NCI-H2196 treated with DMSO at 0.1 percent for 48 hours (cell line): Measurements from ENCODE around the gene ZC3H12D.
"Not testable (repeated sequence)": the region's sequence is repeated elsewhere in the genome, so short reads cannot be mapped to it uniquely, and the experiment has no call there.

Experiments used
- DNase-seq: peaks from one replicate; lab custom pipeline; 2025; ENCODE audit not compliant: unreplicated experiment; lab: John Stamatoyannopoulos, UW

ZC3H12D gene

DNA sequence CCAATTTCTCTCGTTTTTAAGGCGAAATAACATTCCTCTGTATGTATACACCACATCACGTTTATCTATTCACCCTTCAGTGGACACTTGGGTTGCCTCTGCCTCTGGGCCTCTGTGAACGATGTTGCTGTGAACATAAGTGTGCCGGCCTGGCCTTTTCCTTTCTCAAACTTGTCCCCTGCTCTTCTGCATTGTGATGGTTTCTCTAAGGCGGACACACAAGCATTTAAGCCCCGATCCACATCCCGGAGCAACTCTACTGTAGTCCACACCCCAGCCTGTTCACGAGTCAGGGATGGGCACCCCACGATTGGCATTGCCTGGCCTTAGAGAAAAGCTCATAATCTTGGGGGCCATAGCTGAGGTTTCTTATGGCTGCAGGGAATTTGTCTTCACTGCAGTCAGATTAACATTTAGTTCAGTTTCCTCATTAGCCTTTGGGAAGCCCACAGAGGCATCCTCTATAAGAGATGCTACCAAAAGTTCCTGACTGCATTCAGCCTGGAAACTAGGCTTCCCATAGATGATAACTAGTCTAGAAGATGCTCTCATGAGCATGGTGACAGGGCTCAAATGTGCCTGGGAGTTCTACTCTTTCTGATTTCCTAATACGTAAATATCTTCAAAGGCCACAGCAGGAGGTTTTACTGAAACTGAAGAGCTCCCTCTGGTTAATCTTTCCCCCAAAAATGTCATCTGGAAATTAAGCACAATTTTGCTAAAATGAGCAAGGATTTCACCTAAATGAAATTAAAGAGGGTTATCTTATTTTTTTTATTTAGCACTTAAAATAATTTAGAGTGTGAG lies 762 bp downstream of the ZC3H12D start:
- no peak for DNase-seq

DNA sequence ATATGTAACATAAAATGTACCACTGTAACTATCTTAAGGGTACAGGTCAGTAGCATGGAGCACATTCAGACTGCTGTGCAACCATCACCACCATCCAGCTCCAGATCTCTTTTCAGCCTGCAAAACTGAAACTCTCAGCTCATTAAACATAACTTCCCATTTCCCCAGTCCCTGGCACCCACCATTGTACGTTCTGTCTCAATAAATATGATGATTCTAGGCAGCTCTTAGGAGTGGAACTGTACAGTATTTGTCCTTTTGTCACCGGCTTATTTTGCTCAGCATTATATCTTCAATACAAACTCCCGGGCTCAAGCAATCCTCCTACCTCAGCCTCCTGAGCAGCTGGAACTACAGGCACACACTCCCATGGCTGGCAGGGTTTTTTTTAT lies 1.5 kb downstream of the ZC3H12D start:
- DNase-seq = no peak

DNA sequence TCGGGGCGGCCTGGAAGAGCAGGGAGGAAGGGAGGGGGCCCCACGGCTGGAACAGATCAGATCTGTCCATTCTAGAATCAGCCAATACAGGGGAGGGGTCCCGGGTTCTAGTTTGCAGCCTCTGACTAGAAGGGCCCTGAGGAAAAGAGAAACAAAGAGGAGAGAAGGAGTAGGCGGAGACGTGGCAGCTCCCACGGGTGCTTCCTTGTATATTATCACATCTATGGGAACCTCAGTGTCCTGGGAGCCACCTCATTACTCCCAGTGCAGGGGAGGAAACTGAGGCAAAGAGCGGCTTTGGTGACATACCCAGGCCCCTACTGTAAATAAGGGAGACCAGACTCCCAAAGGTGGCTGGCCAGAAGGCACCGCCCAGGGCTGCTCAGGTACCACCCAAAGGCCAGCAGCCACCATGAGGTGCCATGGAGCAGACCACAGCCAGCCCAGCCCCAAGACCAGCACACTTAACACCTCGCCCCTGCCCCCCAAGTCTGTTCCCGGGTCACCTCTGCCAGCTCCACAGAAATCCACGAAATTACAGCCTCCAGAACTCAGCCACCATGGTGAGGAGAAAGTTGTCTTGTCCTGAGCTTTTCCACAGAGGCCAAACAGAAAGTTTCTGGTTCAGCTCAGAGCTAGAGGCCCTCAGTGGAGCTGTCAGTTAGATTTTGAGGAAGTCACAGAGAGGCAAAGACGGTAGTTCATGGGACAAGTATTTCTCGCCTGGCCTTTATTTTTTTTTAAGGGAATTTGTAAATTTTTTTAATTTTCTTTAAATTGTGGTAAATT lies 2.1 kb downstream of the ZC3H12D start:
- DNase-seq = no peak

DNA sequence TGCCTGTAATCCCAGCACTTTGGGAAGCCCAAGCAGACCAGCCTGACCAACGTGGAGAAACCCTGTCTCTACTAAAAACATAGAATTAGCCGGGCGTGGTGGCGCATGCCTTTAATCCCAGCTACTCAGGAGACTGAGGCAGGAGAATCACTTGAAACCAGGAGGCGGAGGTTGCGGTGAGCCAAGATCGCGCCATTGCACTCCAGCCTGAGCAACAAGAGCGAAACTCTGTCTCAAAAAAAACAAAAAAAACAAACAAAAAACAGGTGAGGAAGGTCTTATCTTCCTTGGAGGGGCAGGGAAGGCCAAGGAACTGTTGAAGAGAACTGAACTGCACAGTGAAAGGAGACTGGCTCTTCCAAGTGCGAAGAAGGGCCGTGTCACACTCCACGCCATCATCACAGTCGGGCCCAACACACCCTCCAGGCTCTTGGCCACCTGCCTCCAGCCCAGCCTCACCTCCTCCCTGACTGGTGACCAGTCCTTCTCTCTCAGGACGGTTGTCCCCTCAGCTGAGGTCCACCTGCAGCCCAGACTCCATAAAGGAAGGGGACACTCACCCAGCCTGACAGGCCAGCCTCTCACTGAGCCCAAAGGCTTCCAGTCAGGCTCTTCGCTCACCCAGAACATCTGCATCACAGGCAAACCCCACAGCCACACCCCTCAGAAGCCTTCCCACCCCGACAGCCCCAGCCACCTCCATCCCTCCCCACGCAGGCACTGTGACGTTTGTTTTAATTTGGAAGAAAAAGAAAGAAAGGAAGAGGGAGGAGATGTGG lies 4.1 kb downstream of the ZC3H12D start:
- no peak for DNase-seq

DNA sequence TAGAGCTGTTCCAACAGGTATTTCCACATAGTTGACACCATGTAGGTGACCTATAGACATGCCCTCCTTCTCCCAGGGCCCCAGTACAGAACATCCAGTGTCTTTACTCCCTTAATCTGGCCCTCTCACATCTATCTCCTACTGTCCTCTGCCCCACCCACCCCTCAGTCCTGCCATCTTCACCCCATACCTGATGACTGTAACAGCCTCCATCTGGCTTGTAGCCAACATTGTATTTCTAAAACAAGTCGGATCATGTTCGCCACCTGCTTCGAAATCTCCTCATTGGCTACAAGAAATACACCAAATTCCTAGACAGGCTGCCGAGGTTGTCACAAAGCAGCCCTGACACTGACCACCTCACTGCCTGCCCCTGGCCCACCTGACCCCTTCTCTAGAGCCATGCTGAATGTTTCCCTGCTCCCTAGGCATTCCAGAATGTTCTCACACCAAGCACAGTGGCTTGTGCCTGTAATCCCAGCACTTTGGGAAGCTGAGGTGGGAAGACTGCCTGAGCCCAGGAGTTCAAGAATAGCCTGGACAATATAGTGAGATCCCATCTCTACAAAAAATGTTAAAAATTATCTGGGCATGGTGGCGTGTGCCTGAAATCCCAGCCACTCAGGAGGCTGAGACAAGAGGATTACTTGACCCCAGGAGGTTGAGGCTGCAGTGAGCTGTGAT lies 6.0 kb downstream of the ZC3H12D start:
- DNase-seq = no peak

DNA sequence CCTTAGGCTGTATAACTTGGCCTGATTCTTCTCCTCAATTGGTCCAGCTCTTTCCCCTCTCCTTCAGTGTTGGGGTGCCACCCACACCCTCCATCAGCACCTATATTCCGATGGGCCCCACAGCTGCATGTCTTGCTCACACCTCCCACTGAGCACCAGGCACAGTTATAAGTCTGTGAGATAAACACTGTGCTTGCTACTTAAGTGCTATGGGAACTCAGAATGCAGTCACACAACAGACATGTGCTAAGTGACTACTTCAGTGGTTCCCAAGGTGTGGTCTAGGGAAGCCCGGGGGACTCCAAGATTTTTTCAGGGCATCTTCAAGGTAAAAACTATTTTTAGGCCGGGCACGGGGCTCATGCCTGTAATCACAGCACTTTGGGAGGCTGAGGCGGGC lies 7.3 kb downstream of the ZC3H12D start:
- no peak for DNase-seq

DNA sequence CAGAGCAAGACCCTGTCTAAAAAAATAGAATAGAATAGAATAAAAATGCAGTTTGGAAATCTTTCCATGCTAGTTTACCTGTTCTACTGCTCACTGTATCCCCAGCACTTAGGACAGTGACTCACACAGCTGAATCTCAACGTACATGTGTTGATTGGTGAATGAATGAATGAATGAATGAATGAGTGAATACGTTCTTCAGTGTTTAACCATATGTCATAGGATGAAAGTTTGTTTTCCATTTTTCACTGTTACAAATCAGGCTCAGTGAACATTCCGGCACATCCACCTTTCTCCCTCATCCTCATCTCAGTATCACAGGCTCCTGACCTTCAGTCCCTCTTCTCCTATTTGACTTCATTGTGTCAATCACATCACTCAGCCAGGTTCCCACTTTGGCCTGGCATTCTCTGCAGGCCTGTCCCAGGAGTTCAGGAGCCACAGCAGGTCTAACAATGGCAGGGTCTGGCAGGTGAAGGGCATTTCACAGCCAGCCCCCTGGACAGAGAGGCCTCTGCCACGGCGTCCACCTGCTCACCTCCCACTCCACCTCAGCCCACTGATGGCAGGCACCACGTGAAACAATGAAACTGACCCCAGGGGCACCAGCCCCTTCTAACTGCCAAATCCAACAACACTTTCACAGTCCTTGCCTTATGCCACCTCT lies 7.9 kb downstream of the ZC3H12D start:
- DNase-seq = no peak

DNA sequence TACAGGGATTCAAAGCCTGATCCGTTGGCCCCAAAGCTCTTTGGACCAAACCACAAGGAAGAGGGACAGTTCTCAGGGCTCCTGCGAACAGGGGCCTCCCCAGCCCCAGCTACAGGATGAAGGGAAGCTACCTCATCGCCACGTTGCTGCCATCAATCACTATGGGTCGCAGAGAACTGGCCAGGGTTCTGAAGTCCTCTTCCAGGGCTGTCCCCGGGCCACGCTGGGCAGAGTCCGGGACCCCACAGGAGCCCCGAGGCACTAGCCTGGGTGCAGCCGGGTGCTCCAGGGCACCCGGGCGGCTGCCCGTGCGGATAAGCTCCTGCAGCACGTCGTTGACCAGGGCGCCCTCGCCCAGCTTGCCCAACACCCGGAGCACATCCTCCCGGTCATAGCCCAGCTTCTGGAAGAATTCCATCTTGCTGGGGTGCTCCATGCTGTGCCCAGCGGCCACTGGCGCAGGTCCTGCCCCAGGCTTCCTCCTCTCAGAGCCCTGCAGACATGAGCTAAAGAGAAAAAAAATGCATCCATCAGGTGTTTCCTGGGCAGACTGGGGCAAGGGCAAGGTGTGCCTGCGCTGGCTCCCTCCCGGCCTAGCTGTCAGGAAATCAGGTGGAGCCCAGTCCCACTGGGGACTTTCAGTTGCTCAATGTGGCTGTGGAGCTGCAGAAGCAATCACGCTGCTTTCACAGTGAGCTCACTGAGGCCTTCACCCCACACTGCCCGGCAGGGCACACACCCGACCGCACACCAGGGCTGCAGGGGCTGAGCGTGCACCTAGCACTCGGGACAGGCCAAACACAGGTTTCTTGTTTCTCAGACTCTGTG lies 10.5 kb downstream of the ZC3H12D start:
- DNase-seq = no peak

DNA sequence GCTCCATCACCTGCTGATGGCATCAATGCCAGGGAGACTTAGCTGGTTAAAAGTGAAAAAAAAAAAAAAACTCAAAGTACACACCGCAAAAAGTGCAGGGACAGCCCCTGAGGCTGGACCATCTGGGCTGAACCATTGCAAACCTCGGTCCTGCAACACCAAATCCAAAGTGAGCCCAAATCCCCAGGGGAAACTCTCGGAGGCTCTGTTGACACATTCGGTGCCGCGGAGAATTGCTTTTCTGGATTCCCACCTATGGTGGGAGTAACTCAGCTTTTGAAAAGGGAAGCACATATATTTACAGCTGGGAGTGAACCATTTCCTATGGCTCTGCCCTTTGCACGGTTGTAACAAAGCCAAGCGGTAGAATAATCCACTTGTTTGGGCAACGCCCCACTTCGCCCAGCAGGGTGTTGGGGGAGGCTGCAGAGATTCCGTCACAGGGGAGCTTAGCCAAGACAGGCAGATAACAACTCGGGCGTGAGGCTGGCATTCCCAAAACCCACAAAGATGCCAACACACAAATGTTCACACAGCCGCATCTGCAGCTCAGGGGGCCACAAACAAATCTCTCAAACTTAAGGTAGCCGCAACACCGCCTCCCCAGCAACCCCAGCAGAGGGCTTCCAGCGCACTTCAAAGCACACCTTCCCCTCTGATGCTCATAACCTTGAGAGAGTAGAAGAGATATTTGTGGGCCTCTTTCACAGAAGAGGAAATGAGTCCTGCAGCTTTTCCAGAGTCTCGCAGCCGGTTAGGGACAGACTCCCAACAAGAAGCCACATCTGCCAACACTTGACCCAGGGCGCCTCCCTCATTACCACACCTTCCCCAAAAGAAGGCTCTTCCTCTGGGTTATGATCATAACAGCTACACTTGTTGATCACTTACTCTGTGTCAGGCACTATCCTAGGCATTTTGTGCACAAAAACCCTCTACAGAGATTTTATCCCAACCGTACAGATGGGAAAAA lies 11.4 kb downstream of the ZC3H12D start:
- no peak for DNase-seq

DNA sequence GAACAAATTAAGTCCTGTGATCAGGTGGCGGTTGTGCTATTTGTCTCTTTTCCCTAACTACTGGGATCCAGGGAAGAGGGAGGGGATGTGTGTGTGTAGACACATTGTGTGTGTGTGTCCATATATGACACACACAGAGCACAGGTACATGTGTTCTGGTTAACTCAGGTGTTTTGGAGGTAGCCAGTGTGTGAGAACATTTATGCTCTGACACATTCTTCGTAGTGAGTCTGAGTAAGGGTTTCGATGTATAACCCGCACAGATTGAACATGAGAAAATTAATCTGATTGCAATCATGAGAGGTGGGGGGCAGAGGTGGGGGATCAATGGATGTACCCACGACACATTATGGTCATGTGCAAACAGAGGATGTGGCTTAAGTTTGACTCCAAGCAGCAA lies 12.6 kb downstream of the ZC3H12D start:
- no peak for DNase-seq

DNA sequence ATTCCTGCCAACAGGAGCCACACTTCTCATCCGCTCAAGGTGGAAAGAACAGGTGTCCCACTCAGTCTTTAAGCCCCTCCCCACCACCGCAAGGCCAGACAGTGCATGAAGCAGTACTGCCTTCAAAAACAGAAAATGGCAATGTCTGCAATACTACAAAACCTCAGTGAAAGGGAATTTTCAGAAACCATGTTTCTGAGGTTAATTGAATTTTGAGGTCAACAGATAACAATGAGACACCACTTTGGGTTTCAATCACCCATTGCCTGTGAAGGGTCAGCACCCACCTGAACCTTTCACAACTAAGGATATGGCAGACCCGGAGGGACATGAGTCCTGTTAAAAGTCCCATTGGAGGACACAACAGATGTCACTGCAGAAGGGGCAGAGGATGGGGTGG lies 13.0 kb downstream of the ZC3H12D start:
- no peak for DNase-seq

DNA sequence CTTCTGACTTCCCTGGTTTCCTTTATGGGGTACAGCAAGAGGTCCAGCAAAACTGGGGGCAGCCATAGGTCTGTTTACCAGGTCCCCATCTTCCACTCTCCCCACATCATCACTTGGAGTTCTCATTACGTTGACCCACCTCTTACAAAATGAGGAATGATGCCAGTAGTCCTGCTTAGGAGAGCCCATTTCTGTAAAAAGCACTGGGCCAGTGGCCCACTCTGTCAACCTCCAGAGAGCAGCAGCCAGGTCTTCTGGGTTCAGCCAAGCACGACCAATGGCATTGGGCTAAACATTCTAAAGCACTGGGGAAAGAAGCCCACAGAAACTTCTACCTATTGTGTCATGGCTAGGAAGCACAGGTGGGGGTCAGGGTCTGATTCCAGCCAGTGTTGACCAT lies 13.9 kb downstream of the ZC3H12D start:
- no peak for DNase-seq

DNA sequence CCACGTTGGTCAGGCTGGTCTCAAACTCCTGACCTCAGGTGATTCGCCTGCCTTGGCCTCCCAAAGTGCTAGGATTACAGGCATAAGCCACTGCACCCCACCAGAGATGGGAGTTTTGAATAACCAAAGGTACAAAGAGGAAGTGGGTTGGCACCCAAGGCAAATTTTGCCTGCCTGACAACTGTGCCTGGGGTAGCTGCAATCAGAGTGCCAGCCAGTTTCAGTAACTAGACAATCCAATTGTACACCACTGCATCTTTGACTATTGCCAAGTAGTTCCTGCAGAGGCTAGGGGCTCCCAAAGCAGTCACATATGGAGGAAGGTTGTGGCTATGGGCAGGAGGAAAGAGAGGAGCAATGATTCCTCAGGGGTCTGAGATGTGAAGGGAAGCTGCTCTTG lies 16.6 kb downstream of the ZC3H12D start:
- no peak for DNase-seq

DNA sequence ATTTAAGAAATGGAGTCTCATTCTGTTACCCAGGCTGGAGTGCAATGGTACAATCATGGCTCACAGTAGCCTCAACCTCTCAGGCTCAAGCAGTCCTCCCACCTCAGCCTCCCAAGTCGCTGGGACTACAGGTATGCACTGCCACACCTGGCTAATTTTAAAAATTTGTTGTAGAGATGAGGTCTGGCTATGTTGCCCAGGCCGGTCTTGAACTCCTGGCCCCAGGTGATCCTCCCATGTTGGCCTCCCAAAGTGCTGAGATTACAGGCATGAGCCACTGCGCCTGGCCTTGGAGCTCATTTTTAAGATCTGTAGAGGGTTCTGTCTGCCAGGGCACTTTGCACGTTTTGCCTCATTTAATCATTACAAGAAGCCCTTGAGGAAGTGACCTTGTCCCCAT lies 17.5 kb downstream of the ZC3H12D start:
- no peak for DNase-seq

DNA sequence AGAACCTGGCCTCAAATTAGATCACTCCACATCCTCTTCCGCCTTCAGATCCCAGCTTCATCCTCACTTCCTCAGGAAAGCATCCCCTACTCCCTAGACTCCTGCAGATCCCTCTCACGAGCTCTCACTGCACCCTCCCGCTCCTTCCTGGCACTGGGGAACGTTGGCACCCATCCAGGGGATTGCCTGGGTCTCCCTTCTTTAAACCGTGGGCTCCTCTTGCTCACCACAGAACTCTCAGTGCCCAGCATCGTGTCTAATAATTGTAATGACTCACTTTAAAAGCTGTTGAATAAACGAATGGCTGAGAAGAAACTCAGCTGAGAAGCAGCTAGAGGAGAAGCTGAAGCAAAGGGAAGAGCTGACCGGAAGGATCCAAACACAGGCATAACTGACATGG lies 20.4 kb downstream of the ZC3H12D start:
- DNase-seq = no peak

DNA sequence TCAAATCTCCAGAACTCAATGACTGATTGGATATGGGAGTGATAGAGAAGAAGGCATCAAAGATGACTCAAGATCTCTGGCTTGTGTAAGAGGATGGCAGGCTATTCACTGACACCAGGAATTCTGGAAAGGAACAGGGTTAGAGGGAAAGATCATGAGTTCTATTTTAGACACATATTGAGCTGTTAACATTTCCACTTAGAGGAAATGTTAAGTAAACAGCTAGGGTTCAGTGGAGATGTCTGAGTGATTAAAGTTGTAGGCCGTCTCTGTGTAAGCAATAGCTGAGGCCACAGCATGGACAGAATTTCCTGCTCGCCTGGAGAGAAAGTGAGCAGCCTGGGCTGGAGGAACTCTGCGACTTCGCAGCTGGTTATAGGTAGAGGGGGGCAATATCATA lies 21.0 kb downstream of the ZC3H12D start:
- no peak for DNase-seq

DNA sequence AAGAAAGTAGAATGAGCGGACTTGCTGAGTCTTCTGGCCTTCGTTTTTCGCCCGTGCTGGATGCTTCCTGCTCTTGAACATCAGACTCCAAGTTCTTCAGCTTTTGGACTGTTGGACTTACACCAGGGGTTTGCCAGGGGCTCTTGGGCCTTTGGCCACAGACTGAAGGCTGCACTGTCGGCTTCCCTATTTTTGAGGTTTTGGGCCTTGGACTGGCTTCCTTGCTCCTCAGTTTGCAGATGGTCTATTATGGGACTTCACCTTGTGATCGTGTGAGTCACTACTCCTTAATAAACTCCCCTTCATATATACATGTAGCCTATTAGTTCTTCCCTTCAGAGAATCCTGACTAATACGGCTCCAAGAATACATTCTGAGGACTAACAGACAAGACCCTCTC lies 22.1 kb downstream of the ZC3H12D start:
- not testable (repeated sequence) for DNase-seq

DNA sequence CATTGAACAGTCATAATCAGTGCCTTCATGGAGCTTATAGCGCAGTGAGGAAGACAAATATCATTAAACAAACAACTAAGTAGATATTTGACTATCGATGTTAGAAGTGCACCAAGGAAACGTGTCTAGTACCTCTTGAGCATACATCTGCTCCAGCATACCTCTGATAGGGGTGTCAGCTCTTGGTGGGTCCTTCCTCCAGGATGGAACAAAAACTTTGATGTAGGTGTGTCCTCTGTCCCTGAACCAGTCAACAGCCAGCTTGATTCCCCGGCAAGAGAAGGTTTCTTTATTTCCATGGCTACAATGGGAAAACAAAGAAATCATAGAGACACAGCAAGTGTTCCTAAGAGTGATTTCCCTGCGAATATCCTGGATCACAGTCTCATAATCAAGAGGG lies 23.1 kb downstream of the ZC3H12D start:
- no peak for DNase-seq

DNA sequence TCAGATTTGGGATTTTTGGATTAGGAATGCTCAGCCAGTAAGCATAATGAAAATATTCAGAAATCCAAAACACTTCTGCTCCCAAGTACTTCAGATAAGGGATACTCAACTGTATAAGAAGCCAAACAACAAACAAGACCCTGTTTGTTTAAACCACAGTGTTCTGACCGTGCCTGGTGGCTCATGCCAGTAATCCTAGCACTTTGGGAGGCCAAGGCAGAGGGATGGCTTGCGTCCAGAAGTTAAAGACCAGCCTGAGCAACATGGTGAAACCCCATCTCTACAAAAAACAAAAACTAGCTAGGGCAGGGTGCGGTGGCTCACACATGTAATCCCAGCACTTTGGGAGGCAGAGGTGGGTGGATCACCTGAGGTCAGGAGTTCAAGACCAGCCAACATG lies 24.6 kb downstream of the ZC3H12D start:
- DNase-seq = not testable (repeated sequence)
